ENCODE measurements around the gene LRRK1.

Gene LRRK1

DNA sequence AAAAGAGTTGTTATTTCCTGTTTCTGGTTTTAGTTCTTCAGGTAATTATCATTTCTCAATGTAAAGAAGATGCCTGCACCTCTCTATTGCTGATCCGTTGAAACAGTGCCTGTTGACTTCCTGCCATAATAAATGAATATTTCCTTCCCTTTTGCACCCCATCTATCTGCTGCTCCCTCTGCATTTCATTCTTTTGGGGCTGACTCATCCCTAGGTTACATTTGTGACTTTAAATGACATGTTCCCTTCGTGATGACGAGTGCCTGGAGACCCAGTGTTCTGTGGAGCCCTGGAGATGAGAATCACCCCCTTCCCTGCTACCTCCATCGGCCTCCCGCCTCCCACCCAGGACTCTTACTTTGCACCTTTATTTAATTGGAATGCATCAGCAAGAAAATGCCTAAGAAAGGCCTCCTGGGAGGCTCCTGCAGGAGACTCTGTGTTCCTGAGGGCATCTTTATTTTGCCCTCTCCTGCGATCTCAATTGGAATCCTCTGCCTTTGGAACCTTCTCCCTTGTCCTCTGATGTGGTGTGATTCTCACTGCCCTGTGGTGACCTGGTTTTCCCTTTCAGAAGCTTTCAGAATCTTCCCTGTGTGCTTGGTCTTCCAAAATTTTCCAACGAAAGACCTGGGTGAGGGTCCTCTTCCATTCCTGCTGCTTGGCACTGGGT lies 13.7 kb downstream of the LRRK1 start:
- DNase-seq (ENCODE audit: low spot score), result no peak

DNA sequence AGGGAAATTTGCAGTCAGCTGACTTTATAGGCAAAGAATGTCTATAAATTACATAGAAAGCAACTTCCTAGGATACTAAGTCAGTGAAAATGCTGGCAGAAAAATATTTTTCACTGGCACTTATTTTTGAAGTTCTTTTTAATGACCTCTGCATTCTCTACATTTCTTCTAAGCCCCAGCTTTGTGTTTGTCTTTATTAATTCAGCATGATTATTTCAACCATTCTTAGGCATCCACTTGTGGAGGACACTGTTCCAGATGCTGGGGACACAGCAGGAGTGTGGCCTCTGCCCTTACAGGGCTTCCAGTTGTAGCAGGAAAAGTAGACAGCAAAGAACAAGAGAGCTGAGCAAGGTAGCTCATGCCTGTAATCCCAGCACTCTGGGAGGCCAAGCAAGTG lies 15.0 kb downstream of the LRRK1 start:
- DNase-seq (ENCODE audit: low spot score), result no peak

DNA sequence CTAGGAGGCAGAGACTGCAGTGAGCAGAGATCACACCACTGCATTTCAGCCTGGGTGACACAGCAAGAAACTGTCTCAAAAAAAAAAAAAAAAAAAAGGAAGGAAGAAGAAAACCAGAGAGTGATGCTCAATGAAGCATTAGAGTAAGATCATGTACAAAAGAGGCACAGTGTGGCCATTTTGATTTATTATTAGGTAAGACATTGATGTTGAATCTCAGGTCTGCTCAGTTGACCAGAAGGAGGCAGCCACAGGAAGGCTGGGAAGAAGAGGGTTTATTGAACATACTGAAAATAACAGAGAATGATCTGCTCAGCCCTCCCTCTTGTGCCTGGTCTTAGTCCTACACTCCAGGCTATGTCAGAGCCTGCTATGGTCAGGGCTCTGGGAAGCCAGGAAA lies 15.6 kb downstream of the LRRK1 start:
- DNase-seq (ENCODE audit: low spot score), result no peak

DNA sequence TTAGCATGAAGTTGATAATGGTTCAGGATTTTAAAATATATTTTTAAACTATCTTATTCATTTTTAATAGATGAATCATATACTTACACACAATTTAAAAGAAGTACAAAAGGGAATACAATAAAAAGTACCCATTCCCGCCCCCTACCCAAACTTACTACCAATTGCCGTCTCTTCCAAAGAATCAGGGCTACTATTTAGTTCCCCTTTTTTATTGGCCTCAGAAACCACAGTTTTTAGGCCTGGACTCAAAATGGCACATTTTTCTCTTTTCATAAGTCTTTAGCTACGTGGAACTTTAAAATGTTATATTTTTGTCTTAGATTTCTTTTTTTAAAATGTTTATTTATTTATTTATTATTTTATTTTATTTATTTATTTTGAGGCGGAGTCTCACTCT lies 18.0 kb downstream of the LRRK1 start:
- DNase-seq (ENCODE audit: low spot score), result no peak

DNA sequence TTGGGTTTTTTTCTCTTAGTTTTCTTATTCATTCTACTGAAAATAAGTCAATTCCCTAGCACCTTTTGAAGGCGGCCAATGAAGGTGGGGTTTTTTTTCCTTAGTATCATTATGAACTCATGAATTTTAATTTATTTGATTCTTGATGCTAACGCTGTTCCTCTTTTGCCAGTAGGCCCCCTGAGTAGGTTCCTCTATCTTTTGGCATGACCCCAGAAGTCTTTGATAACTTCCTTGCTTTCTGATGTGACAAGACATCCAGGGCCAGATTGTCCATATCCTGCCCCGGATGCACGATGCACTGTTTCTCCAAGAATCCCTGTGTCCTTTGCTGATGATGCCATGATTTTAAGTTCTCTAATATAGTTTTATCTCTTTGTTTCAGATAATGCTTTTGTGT lies 20.6 kb downstream of the LRRK1 start:
- DNase-seq (ENCODE audit: low spot score), result no peak

DNA sequence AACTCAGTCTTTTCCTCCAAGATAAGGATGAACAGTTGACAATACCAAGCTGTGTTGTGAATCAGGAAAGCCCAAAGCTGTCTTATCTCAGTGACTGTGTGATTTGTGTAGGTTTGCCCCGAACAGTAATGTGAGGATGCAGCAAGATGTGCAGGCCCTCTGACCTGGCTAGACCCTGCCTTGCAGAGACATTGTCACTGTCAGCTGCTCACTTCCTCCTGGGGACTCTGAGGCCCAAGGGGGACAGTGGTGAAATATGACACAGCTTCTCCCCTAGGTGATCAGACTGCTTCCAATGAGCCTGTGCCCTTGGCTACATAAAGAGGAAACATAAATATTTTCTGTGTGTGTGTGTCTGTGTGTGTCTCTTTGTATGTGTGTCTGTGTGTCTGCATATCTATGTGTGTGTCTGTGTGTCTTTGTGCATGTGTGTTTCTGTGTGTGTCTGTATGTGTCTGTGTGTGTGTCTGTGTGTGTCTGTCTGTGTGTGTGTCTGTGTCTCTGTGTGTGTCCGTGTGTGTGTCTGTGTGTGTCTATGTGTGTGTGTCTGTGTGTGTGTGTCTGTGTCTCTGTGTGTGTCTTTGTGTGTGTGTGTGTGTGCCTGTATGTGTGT lies 21.7 kb downstream of the LRRK1 start:
- no peak for DNase-seq (ENCODE audit: low spot score)

DNA sequence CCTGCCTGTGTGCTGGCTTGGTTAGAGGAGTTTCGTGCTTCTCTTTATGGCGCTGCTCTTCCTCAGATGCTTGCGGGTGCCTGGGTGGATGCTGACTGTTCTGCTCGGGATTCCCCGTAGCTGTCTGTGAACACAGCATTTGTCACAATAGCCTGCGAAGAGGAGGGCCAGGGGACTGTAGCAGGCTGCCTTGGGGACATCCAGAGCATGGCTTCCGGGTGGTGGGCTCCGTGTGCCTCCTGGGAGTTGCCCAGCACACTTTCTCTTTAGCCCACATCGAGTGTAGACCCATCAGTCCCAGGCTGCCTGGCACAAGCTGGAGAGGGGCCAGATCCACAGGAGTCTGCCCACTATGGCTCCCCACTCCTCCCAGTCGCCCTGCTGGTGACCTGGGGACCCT lies 22.4 kb downstream of the LRRK1 start:
- no peak for DNase-seq (ENCODE audit: low spot score)

DNA sequence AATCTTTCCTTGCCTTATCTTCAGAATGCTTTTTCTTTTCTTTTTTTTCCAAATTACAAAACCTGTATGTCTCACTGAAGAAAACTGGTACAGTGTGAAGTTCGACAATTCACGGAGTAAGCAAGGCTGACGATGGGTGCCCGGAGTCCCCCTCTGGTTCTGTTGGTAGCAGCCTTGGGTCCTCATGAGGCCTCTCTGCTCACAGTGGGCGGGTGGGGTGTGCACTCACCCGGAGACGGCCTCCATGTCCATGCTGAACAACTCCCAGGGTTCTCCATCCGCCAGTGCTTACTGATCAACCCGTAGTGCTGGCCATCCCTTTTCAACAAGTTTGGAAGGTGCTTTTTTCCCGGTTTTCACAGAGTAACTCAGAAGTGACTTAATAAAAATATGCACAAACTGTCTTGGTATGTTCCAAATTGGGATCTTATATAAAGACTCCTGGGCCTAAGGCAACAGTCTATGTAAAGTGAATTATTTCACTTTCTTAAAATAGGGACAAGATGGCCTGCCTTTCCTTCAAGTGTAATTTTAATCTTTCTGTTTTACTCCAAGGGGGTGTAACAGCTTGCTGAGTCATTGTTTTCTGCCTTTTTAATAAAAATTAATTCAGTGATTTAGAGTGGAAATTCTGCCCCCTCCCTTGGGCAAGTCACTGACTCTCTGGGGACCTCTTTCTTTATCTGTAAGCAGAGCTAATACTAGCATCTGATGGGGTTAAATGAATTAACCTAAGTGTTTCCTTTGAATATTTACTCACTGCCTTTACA lies 23.7 kb downstream of the LRRK1 start:
- DNase-seq (ENCODE audit: low spot score), result no peak

DNA sequence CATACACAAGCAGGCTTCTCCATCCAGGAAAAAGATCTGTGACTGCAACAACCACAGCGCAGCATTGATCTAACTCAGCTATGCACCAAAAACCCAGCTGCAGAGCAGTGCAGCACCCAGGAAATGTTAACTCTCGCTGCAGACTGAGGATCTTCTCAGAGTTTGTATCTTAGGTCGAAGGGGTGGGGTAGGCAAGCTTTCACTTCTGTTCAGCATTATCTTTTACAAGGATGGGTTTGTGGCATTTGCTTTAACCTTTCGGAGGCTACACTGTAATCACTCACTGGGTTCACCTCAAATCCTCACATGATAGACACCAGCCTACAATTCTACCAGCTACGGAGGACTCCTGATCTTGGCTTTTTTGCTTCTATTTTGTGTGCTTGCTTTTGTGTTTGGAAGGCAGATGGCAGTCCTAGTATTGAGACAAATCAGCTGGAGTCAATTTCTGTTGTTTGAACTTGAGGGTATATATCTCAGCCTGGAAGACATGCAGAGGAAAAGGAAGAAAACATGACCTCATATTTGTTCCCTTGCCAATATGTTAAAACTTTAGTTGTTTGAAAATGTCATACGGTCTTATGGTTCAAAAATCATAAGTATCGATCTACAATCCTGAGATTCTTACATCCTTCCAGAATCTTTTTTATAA lies 25.2 kb downstream of the LRRK1 start:
- no peak for DNase-seq (ENCODE audit: low spot score)

DNA sequence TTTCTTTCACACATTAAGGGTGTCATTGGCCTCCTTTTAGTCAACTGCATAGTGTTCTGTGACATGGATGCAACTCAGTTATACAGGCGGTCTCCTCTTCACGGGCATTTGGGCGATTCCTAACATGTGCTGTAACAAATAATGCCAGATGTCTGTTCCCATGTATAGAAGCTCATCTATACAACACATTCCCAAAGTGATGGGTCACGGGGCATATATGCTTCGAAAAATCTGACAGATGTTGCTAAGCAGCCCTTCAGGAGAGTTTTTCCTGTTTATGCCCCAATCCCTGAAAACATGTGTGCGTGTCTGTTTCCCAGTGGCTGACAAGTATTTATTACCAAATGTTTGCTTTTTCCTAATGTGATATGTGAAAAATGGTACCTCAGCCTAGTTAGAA lies 25.8 kb downstream of the LRRK1 start:
- no peak for DNase-seq (ENCODE audit: low spot score)

DNA sequence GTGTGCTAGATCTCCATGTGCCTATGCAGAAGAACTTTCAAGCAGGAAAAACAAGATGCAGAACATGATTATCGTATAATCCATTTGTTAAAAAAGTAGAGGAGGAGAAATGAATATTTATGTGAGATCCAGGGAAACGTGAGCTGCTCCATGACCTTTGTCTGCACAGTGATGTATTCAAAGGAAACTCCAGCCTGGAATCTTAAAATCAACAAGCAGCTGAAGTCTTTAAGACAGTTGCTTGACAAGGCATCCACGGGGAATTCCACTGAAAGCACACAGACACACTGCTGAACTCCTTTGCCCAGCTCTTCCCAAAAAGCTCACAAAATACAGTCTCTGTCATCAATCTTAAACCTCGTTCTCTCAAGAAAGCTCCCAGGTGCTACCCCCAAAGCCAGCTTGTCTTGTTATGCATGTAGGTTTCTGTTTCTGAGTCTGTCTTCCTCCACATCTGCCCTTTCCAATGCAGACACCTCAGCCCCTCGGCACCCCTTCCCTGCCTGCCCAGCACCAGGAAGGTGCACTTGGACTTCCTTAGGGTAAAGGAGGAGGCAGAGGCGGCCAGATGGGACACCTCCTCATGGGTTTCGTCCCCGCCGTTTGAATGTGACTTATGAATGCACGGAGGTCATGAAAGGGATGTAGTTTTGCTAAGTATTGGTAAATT lies 28.7 kb downstream of the LRRK1 start:
- DNase-seq (ENCODE audit: low spot score), result no peak

DNA sequence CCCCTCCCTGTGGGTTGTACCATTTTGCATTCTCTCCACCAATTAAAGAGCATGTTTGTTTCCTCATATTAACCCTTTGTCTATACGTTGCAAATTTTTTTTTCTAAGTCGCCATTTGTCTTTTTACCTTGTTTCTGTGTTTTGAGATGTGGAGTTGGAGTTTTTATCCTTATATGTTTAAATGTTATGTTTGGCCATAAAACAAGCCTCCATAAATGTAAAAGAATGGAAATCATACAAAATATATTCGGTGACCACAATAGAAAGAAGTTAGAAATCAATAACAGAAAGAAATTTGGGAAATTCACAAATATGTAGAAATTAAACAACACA lies 29.2 kb downstream of the LRRK1 start:
- DNase-seq (ENCODE audit: low spot score), result no peak

DNA sequence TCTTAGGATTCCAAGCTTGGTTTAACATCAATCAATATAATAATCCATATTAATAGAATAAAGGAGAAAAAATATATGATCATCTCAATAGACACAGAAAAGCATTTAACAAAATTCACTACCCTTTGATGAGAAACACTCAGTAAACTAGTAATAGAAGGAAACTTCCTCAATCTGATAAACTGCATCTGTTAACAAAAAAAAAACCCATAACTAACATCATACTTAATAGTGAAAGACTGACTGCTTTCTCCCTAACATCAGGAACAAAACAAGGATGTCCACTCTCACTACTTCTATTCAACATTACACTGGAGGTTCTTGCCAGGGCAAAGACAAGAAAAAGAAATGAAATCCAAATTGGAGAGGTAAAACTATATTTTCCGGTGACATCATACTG lies 30.5 kb downstream of the LRRK1 start:
- DNase-seq (ENCODE audit: low spot score), result no peak

DNA sequence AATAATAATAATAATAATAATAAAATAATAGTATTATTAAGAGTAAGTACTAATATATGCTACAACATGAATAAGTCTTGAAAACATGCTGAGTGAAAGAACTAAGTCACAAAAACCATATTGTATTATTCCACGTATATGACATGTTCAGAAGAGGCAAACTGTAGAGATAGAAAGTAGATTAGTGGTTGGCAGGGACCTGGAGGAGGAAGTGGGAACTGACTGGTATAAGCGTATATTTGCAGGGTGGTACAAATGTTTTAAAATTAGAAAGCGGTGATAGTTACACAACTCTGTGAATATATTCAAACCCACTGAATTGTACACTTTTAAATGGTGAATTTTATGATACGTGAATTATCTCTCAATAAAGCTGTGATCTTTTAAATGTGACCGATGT lies 32.8 kb downstream of the LRRK1 start:
- no peak for DNase-seq (ENCODE audit: low spot score)

DNA sequence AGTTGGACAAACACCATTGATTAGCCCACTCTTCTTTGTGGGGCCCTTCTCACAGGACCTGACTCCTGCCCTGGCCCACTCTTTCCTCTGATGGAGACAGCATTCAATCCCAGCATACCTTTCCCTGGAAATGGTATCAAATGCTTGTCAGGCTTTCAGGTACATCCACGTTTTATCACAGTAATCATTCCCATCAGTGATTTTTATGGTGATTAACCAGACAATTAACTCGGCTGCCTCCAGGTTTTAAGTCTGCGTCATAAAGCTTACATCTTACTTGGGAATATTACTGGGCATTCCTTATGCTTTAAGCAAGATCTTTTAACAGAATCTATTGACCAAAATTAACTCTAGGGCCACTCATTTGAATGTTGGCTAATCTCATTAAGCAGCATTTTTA lies 33.4 kb downstream of the LRRK1 start:
- DNase-seq (ENCODE audit: low spot score), result no peak

DNA sequence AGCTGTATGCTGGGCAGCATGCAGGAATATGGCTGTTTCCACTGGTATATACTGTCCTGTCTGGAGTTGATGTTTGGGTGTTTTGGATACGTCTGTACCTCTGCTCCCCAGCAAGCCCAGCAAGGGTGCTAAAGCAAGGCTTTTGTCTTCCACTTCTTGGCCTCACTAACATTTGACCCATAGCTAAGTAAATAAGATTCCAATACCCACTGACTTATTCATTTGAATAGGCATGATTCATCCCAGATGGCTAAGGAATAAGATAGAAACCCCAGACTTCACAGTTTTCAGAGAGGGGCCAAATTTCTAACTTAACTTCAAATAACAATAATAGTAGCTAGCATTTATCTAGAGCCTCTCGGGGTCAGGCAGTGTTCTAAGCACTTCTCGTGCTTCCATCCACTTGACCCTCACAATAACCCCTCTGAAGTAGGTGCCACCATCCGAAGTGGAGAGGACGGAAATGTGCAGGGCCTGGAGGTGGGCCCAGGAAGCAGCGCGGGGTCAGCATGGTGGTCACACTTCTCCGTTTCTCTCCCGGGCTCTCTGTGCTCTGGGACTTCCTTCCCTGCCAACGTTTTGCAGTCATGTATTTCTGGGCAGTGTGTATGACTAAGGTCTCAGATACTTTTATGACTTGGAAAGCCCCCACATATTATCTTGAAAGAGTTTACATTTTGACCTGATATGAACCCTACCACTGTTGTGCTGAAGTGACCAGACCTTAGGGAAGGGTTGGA lies 39.3 kb downstream of the LRRK1 start:
- no peak for DNase-seq (ENCODE audit: low spot score)

DNA sequence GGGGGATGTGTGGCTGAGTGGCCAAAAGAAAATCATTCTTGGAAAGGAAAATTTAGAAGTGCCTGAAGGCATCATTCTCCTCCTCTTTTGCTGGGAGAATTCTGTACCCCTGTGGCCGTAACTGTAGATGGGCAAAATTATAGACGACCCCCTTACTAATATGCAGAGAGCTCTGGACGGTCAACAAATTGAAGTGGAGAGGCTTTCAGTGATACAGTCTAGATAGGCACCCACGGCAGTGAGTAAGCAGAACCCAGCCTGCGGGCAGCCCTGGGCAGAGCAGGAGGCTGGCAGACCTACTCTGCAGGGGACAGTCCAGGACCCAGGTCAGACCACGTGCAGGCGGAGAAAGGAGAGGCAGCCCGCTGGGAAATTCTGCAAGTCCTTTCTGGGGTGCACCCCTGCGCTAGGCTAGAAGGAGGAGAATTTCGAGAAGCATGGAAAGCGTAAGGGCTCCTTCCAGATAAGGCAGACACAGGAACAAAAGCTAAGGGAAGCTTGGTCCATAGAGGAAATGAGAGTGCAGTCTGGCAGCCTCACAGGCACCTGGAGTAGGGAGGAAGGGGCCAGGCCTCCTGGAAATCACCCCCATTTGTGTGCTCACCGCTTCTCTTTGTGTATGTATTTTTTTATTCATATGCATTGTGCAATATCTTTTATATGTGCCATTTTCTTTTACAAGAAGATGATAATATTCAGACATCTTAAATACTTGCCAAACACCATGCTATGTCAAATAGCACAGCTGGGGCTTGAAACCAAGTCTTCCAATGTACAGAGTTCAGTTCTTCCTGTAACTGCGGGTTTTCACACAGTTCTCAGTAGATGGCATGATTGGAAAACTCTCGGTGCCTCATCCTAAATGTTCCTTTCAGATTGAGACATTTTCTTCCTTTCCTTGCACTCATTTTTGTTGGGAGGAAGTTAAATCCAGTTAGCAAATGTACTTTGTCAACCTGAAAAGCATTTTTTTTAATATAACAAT lies 40.2 kb downstream of the LRRK1 start:
- DNase-seq (ENCODE audit: low spot score), result no peak

DNA sequence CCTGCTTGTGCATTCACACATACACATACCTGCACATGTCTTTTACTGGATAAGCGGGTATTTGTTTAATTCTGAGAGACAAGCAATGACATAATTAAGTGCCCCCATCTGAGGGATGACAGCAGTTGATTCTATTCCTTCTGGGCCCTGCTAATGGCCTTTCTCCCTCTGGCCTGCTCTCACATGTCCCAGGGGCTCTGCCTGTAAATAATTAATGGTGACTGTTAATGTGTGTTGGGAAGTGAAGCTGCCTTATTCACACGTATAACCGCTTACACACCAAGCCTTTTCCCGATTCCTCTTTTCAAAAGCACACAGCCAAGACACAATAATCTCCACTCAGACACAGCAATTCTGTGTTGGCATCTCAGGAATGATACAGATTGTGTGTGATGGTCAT lies 47.8 kb downstream of the LRRK1 start:
- DNase-seq (ENCODE audit: low spot score), result no peak

DNA sequence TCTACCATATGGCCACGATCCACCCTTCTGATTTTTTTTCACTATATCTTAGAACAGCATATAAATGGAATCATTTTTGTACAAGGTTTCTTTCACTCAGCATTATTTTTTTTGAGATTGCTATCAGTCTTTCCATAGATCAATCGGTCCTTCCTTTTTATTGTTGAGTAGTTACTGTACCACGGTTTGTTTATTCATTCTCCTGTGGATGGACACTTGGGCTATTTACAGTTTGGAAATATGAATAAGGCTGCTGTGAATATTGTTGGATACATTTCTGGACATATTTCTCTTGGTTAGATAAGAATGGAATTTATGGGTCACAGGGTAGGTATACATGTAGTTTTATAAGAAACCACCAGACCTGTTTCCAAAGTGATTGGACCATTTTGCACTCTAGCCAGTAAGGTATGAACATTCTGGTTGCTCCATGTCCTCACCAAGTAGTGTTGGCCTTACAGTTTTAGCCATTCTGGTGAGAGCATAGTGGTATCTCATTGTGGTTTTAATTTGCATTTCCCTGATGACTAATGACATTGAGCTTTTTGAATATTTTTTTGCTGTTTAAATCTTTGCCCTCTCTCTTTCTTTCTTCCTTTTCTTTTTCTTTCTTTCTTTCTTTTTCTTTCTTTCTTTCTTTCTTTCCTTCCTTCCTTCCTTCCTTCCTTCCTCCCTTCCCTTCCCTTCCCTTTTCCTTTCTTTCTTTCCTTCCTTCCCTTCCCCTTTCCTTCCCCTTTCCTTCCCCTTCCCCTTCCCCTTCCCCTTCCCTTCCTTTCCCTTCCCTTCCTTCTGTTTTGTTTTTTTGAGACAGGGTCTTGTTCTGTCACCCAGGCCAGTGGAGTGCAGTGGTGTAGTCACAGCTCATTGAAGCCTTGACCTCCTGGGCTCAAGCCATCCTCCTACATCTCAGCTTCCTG lies 49.2 kb downstream of the LRRK1 start:
- no peak for DNase-seq (ENCODE audit: low spot score)

DNA sequence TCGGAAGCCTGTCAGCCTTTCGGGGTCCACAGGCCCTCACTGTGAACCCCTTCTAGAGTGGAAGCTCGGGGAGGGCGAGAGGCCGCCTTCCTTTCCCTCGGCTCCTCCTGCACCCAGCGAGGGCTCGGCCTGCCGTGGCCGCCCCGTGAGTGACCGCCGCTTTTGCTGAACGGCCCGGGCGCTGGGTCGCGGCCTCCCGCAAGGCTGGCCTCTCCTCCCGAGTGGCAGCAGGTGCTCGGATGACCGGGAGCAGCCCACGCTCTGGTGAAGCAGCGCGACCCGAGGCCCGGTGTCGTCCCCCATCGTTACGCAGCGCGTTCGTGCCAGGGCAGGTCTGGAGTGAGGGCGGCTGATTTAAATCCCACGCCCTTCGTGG lies 53.8 kb downstream of the LRRK1 start:
- DNase-seq (ENCODE audit: low spot score), result no peak
